Neuronal stem cell (in vitro differentiated cells): ENCODE measurements around the gene SARNP.

Experiments
- DNase-seq: peaks from one replicate; pipeline ENCODE4 v3.0.0-alpha.2; 2013; ENCODE audit warnings: low spot score
- H2AFZ ChIP-seq: one replicate; pipeline ENCODE4 v1.6.1; 2013; ENCODE audit warnings: mild to moderate bottlenecking, low read length, inconsistent platforms
- H2AK5ac ChIP-seq: 2 replicates; pipeline ENCODE4 v1.6.1; 2013; ENCODE audit warnings: low read depth, mild to moderate bottlenecking, inconsistent platforms, low read length, moderate library complexity, mixed read lengths
- H2BK120ac ChIP-seq: 2 replicates; pipeline ENCODE4 v1.6.1; 2013; ENCODE audit warnings: low read depth, mild to moderate bottlenecking, inconsistent platforms, low read length, moderate library complexity, mixed read lengths
- H2BK12ac ChIP-seq: one replicate; pipeline ENCODE4 v1.6.1; 2013; ENCODE audit warnings: low read length, inconsistent platforms
- H2BK15ac ChIP-seq: 2 replicates; pipeline ENCODE4 v1.6.1; 2013; ENCODE audit warnings: mild to moderate bottlenecking, low read length, inconsistent platforms, mixed read lengths
- H2BK5ac ChIP-seq: one replicate; pipeline ENCODE4 v1.6.1; 2013; ENCODE audit warnings: inconsistent platforms, mild to moderate bottlenecking, low read length, moderate library complexity
- H3K14ac ChIP-seq: one replicate; pipeline ENCODE4 v1.6.1; 2013; ENCODE audit warnings: low read length, inconsistent platforms
- H3K18ac ChIP-seq: 2 replicates; pipeline ENCODE4 v1.6.1; 2013; ENCODE audit warnings: low read length, inconsistent platforms
- H3K23ac ChIP-seq: 2 replicates; pipeline ENCODE4 v1.6.1; 2013; ENCODE audit warnings: low read depth, mild to moderate bottlenecking, mixed read lengths, low read length, inconsistent platforms; ENCODE audit not compliant: poor library complexity
- H3K27ac ChIP-seq: replicated peaks from 3 replicates; pipeline ENCODE4 v1.5.1; 2013; ENCODE audit warnings: low read length, inconsistent platforms
- H3K27me3 ChIP-seq, 3 experiments: 2 replicates each; pipeline ENCODE4 v1.6.1; 2013; ENCODE audit warnings: low read length in 3 of 3, mild to moderate bottlenecking in 2 of 3, inconsistent platforms in 1 of 3, low read depth in 1 of 3, mixed read lengths in 1 of 3, moderate library complexity in 1 of 3; ENCODE audit not compliant: control insufficient read depth in 3 of 3, insufficient read depth in 3 of 3
- H3K36me3 ChIP-seq, 2 donors: replicated peaks in 1 of 2; 2 replicates each; pipeline ENCODE4 v1.6.1; 2013; ENCODE audit warnings: low read length in 2 of 2; ENCODE audit not compliant: control insufficient read depth in 2 of 2, insufficient read depth in 2 of 2
- H3K4ac ChIP-seq: 2 replicates; pipeline ENCODE4 v1.6.1; 2013; ENCODE audit warnings: inconsistent platforms, mild to moderate bottlenecking, low read length, moderate library complexity
- H3K4me1 ChIP-seq, 2 donors: 1 replicate in 1 of 2; 2 replicates in 1 of 2; pipeline ENCODE4 v1.6.1; 2013; ENCODE audit warnings: low read length in 2 of 2, low read depth in 1 of 2; ENCODE audit not compliant: control insufficient read depth in 2 of 2, insufficient read depth in 1 of 2
- H3K4me2 ChIP-seq: one replicate; pipeline ENCODE4 v1.6.1; 2013; ENCODE audit warnings: mild to moderate bottlenecking, low read length, inconsistent platforms; ENCODE audit not compliant: insufficient read depth, poor library complexity, severe bottlenecking
- H3K4me3 ChIP-seq, 2 donors: 2 replicates each; pipeline ENCODE4 v1.5.1; 2013; ENCODE audit warnings: low read length in 2 of 2, mild to moderate bottlenecking in 2 of 2, inconsistent platforms in 1 of 2, moderate library complexity in 1 of 2
- H3K79me1 ChIP-seq: one replicate; pipeline ENCODE4 v1.6.1; 2013; ENCODE audit warnings: low read depth, mild to moderate bottlenecking, inconsistent platforms, low read length, moderate library complexity
- H3K9ac ChIP-seq: one replicate; pipeline ENCODE4 v1.6.1; 2013; ENCODE audit warnings: mild to moderate bottlenecking, low read depth, low read length, inconsistent platforms; ENCODE audit not compliant: poor library complexity
- H3K9me3 ChIP-seq, 2 donors: replicated peaks in 1 of 2; 2 replicates each; pipeline versions ENCODE3 to v1.6.1; 2013; ENCODE audit warnings: low read length in 2 of 2, mild to moderate bottlenecking in 2 of 2, inconsistent platforms in 1 of 2, low read depth in 1 of 2, mixed read lengths in 1 of 2, moderate library complexity in 1 of 2; ENCODE audit not compliant: control insufficient read depth in 2 of 2, insufficient read depth in 1 of 2
- H4K8ac ChIP-seq: one replicate; pipeline ENCODE4 v1.6.1; 2013; ENCODE audit warnings: low read depth, mild to moderate bottlenecking, inconsistent platforms, low read length, moderate library complexity
- H4K91ac ChIP-seq: one replicate; pipeline ENCODE4 v1.6.1; 2013; ENCODE audit warnings: low read length, low read depth, mild to moderate bottlenecking, inconsistent platforms; ENCODE audit not compliant: poor library complexity
- WGBS, 2 donors: extraction: QIAGEN DNeasy Blood & Tissue Kit; methylation state at CpG; one replicate each; pipeline ENCODE4 v1.1.7; 2013; ENCODE audit warnings: missing lambda C conversion rate in 2 of 2, mixed read lengths in 1 of 2; ENCODE audit not compliant: insufficient read length in 2 of 2, insufficient replicate concordance in 1 of 2; ENCODE audit errors: extremely low coverage in 2 of 2; 5-methylcytosine and 5-hydroxymethylcytosine counted together

The SARNP gene

DNA sequence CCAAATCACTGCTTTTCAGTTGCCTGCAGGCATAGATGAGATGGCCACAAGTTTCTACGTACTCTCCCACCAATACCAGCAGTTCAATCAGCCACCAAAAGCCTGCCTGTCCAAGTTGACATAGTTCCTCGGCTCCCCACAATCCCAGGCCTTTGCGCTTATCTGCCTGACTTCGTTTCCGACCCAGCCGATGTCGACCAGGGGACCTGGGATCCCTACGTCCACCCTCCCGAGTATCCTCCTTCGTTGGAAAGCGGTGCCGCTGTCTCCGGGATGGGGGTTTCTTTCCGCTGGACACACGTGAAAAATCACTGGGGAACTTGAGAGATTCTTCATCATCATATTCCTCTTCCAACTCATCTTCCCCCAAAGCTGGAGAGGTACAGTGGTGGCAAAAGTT is 10.3 kb upstream of the SARNP start:
- no peak overlapping the region for H2BK120ac ChIP-seq
- no peak overlapping the region for H3K4ac ChIP-seq
- H2BK5ac ChIP-seq = no peak overlapping the region
- no peak overlapping the region for H3K9ac ChIP-seq
- H3K23ac ChIP-seq = no peak overlapping the region
- DNase-seq = no peak
- H3K9me3 ChIP-seq = no peaks in the 10 kb centered on the region
- H2BK15ac ChIP-seq = no peak overlapping the region
- H3K79me1 ChIP-seq = peaks cover 5% of the 10 kb centered on the region
- H3K4me1 ChIP-seq = peaks cover 7 to 17% of the 10 kb centered on the region in 2 donors
- H2AFZ ChIP-seq = no peak overlapping the region
- no peak overlapping the region for H3K4me2 ChIP-seq
- no peak overlapping the region for H2BK12ac ChIP-seq
- H3K27ac ChIP-seq = no peak overlapping the region
- H2AK5ac ChIP-seq = no peak overlapping the region
- WGBS, 2 donors = no CpG with 5 or more reads among the region's 15 CpGs
- peaks cover 7 to 51% of the 10 kb centered on the region in 2 donors for H3K36me3 ChIP-seq
- no peak overlapping the region for H4K8ac ChIP-seq
- no peak overlapping the region for H3K4me3 ChIP-seq
- no peak overlapping the region for H4K91ac ChIP-seq
- H3K14ac ChIP-seq = no peak overlapping the region
- no peak overlapping the region for H3K18ac ChIP-seq
- H3K27me3 ChIP-seq = no peaks in the 10 kb centered on the region

DNA sequence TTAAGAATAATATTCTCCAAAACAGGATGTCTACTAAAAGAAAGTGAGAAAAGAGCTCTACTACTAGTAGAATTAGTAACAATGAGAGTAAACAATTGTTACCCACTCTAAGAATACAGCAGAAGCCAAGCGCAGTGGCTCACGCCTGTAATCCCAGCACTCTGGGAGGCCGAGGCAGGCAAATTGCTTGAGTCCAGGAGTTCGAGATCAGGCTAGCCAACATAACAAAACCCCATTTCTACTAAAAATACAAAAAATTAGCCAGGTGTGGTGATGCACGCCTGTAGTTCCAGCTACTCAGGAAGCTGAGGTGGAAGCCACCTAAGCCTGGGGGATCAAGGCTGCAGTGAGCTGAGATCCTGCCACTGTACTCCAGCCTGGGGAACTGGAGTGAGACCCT is 7.2 kb upstream of the SARNP start:
- Histone ChIP-seq H2AK5ac (no peak overlapping the region), H3K23ac (no peak overlapping the region), H3K18ac (no peak overlapping the region), H3K14ac (no peak overlapping the region), H2BK5ac (no peak overlapping the region), H2AFZ (no peak overlapping the region), H3K4me3 (no peak overlapping the region), H3K36me3 (peaks cover 26 to 81% of the 10 kb centered on the region in 2 donors), H3K9ac (no peak overlapping the region), H4K91ac (no peak overlapping the region), H3K27ac (no peak overlapping the region), H2BK120ac (no peak overlapping the region), H2BK15ac (no peak overlapping the region), H4K8ac (no peak overlapping the region), H2BK12ac (no peak overlapping the region), H3K9me3 (no peaks in the 10 kb centered on the region), H3K4me2 (no peak overlapping the region), H3K79me1 (peaks cover 5% of the 10 kb centered on the region), H3K27me3 (no peaks in the 10 kb centered on the region), H3K4me1 (peaks cover 3 to 9% of the 10 kb centered on the region in 2 donors), H3K4ac (no peak overlapping the region)
- WGBS, 2 donors = no CpG with 5 or more reads among the region's 5 CpGs
- no peak for DNase-seq

DNA sequence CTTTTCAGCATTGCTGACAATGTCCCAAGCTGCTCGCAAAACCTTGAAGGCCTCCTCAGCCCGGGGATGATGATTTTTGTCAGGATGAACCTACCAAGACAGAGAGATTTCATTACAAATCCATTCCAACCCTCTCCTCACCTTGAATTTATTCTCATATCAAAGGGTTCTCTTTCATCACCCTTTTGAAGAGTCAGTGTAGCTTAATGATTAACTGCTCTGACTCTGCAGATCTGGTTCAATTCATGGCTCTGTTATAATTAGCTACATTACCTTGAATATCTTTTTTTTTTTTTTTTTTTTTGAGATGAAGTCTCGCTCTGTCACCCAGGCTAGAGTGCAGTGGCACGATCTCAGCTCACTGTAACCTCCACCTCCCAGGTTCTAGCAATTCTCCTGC is 5.9 kb upstream of the SARNP start:
- Histone ChIP-seq H3K36me3 (peaks cover 30 to 93% of the 10 kb centered on the region in 2 donors), H4K91ac (no peak overlapping the region), H2AK5ac (no peak overlapping the region), H3K14ac (no peak overlapping the region), H3K4ac (no peak overlapping the region), H3K23ac (no peak overlapping the region), H3K4me3 (no peak overlapping the region), H2AFZ (no peak overlapping the region), H2BK12ac (no peak overlapping the region), H2BK15ac (no peak overlapping the region), H3K27me3 (no peaks in the 10 kb centered on the region), H2BK5ac (no peak overlapping the region), H3K9ac (no peak overlapping the region), H3K9me3 (no peaks in the 10 kb centered on the region), H3K18ac (no peak overlapping the region), H2BK120ac (no peak overlapping the region), H3K79me1 (peaks cover 7% of the 10 kb centered on the region), H3K27ac (no peak overlapping the region), H3K4me1 (peaks cover 3 to 12% of the 10 kb centered on the region in 2 donors), H4K8ac (no peak overlapping the region), H3K4me2 (no peak overlapping the region)
- no CpG with 5 or more reads among the region's 4 CpGs for WGBS, 2 donors
- DNase-seq = no peak

DNA sequence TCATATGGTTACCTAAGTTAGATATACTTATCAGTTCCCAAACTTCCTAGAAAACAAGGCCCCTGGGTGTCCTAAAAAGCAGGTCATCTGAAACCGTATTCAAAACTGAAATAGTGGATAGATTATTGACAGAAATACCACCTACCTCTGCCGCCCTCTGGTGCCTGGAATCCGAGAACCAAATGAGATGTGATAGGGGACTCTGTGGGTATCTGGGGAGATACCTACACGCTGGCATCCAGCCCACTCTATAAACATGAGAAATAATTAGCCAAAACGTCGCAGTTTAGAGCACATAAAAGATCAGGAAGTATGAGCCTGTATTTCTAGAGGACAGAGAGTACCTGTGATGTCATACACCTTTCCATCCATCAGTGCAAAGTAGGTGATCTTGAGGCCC is 4.7 kb upstream of the SARNP start:
- no peak overlapping the region for H4K91ac ChIP-seq
- WGBS, 2 donors = no CpG with 5 or more reads among the region's 6 CpGs
- no peak for DNase-seq
- no peak overlapping the region for H3K9ac ChIP-seq
- H3K18ac ChIP-seq = no peak overlapping the region
- H2AFZ ChIP-seq = no peak overlapping the region
- H3K4me1 ChIP-seq = peaks cover 1 to 8% of the 10 kb centered on the region in 2 donors
- H2BK15ac ChIP-seq = no peak overlapping the region
- H3K4me3 ChIP-seq = no peak overlapping the region
- H3K14ac ChIP-seq = no peak overlapping the region
- no peak overlapping the region for H3K4ac ChIP-seq
- no peaks in the 10 kb centered on the region for H3K27me3 ChIP-seq
- H3K4me2 ChIP-seq = no peak overlapping the region
- no peak overlapping the region for H2BK5ac ChIP-seq
- no peak overlapping the region for H2AK5ac ChIP-seq
- H2BK12ac ChIP-seq = no peak overlapping the region
- no peak overlapping the region for H3K23ac ChIP-seq
- H4K8ac ChIP-seq = no peak overlapping the region
- peaks cover 28 to 83% of the 10 kb centered on the region in 2 donors for H3K36me3 ChIP-seq
- peak overlapping the region; percentile 26 for H3K27ac ChIP-seq
- no peaks in the 10 kb centered on the region for H3K9me3 ChIP-seq
- no peak overlapping the region for H2BK120ac ChIP-seq
- peaks cover 5% of the 10 kb centered on the region for H3K79me1 ChIP-seq
